ENCODE measurements around the gene KIF5C.

The KIF5C gene

DNA sequence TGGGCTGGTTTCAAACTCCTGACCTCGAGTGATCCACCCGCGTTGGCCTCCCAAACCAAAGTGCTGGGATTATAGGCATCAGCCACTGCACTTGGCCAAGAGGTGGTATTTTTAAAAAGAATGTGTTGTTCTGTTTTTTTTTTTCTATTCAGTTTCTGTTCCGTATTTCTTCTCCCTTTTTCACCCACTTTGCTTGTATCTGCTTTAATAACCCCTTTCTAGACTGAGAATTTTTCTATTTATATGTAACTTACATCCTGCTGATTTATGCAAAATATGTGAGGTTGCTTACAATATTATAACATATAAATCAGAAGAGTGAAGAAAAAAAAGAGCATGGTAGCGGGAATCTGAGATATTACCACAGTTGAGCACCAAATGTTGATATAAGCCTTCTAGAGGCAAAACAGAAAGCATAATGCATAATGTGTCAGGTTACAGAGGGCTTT lies 146.3 kb downstream of the KIF5C start:
- DNase-seq = no peak

DNA sequence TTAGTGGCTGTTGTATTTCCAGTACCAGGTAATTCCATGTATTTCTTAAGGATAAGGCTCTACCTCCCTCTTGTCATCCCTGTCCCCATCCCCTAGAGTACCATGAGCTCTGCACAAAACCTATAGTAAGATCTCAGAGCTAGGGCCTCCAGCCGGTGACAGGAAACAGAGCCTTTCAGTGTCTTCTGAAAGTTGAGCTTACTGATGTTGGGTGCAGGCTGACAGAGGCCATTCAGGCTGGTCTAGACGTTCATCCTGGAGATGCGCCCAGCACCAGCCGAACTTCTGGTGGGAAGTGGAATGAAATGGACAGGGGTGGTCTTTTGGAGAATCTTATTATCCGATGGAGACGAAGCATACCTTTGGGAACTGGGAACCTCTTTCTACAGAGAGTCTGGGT lies 146.7 kb downstream of the KIF5C start:
- DNase-seq = no peak

DNA sequence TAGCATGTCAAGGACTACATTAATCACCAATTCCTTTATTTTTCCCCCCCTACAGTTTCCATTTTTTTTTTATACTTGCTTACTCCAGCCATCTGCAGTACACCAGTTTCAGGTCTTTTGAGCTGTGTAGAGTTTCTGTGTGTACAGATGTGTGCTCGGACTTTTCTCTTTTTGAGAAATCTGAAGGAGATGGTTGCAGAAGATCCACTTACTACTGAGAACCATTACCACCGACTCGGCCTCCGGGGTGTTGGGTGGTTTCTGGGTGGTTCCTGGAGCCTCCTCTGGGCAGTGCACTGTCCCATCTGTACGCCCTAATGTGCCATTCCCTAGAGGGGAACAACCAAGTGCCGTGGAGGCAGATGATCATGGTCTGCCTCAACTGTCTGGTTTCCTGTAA lies 148.1 kb downstream of the KIF5C start:
- DNase-seq = no peak

DNA sequence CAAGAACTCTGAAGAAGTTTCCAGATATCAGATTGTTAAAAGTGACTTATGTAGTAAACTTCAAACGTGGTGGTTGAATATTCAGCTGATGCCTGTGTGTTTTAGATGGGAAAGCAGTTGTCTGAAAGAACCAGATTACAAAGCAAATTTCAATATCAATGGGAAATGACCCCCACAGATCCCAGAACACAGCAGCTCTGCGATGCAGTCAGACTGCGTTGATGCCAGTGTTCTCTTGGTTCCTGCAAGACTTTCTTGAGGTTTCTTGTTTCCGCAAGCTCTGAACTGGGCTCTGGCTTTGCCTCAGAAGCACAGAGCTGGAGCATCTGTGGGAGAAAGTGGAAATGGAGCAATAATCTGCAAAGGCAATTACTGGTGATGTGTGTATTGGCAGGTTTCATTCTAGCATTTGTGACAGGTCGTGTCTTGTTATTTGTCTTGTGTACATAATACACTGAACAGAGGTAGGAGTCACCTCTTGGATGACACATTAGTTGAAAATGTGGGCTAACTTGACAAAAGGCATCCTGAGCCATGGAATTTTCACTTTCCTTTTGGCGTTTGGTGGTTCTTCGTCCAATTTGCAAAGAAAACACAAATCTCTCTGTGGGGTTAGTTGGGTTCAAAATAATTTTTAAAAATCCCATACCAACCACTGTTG lies 152.7 kb downstream of the KIF5C start:
- DNase-seq = no peak

DNA sequence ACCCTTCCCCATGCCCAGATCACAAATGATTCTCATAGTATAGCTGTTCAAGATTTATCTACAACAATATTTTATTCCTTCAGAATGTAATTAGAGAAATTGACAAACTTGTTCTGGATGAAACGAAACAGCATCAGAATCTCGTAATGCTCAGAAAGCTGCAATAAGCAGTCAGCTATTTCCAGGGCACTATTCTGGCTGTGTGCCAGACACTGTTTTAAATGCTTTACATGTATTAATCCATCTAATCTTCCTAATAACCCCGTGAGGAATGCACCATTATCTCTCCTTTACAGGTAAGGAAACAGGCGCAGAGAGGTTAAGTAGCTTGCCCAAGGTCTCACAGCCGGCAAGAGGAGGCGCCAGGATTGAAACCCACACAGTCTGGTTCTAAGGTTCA lies 153.3 kb downstream of the KIF5C start:
- DNase-seq = no peak

DNA sequence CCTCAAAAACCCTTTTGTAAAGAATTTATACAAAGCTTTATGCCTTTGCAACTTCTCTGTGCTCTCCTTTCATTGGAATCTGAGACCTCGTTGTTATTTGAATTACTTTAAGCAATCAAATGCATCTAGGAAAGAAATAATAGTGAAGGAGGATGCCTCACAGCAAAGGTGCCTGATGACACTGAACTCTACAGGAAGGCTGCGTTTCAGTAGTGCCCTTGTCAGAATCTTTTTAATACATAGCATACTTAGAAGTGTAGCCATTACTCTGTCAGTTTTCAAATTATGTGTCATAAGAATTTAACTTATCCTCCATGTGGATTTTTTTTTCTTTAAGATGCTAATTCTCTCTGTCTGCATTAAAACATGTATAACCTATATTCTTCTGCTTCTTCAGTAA lies 153.9 kb downstream of the KIF5C start:
- no peak for DNase-seq

DNA sequence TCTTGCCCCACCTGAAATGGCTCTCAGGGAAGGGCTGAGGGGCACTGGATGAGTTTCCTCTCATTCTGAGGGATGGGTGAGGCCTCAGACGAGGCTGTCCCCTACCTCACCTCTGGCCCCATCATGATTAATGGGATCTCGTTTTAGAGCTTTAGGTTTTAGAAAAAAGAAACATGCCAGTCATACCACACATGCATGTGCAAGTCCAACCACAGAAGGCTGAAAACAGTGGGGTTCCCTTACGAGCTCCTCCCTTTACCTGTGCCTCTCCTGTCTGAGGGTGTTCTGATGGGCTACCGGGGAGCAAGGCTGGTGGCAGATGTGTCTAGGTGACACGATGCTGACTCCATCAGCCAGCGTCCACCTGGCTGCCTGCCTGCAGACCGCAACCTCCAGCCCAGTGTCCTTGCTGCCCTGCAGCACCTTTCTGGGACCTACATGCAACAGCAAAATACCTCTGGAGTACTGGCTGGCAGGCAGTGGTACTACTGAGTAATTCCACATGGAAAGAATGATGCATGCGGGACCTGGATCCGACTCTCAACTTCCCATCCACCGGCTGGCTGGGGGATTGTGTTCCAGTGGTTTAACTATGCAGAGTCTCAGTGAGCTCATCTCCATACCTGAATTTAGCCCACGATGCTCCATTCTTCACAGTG lies 154.4 kb downstream of the KIF5C start:
- DNase-seq = no peak

DNA sequence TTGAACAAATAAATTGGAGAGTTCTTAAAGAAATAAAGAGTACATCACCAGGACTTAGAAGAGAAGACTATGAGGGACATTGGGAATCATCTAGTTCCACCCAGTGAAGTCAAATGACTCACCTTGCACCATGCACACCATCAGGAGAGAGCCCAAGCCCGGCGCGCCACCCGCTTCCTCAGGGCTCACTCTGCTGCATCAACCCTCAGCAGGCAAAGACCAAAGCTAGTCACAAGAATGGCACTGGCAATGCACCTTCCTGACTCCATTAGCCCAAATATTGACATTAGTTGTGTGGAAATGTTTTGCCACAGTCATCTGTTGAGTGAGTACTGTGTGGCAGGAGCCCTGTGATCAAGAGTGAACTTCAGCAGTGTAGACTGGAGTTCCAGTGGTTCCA lies 156.4 kb downstream of the KIF5C start:
- DNase-seq = no peak

DNA sequence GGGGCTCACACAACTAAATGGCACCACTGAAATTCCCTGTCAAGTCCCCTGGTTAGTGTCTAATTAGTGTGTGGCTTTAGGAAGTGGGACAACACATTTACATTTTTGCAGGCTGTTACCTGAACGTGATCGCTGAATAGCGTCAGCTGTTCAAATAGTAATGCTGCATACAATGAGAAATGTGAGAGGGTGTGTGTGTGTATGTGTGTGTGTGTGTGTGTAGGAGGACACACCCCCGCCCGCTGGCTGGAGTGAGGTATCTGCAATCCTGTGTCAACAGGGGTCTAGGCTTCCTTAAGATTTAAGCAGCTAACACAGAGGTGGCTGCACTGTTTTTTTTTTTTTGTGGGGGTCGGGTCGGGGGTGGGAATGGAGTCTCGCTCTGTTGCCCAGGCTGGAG lies 158.7 kb downstream of the KIF5C start:
- DNase-seq = peak; percentile 74 to 92

DNA sequence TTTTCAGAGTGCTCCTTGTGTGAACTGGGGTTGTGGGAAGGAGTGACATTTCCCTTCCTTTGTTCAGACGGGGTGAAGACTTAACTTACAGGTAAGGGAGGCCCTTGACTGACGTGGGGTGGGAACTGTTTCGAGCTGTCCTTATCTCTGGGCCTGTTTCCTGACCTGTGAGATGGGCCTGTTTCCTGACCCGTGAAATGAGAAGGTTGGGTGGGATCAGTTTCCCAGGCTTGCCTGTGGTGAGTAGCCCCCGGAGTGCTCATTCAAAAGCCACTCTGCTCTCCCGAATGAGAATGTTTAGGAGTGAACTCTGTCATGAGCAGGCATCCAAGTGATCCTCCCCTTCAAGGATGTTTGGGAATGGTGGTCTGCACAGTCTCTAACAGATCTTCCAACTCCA lies 159.4 kb downstream of the KIF5C start:
- no peak for DNase-seq

DNA sequence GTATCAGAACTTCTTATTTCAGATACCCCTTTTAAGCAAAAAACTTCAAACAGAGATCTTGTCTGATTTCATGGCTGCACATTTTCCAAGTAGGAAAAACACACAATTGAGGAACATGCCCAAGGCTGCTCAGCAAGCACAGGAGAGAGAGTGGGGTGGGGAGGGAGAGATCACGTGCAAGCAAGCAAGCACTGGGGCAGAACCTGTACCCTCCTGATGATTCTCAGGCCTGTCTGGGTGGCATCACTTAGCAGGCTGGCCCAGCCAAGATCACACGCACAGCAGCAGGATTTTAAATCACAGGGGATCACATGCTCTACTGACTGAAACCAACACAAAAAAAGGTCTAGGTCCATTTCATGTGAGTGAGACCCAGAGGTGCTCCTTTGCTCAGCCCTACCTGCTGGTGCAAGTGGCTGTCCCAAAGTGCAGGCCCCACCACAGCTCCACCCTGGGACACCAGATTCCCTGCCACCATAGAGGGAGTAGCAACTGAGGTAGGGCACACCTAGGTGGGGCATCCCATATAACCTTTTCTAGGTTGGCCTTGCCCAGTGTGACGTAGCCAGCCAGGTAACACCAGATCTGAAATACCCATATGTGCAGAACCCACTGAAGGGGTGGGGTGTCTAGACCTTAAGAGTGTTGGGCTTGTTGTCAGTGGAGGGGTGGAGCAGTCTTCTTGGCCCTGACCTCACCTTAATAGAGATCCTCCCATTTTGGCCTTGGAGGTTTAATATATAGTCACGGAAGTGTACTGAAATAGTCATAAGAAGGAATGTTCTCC lies 161.7 kb downstream of the KIF5C start:
- no peak for DNase-seq

DNA sequence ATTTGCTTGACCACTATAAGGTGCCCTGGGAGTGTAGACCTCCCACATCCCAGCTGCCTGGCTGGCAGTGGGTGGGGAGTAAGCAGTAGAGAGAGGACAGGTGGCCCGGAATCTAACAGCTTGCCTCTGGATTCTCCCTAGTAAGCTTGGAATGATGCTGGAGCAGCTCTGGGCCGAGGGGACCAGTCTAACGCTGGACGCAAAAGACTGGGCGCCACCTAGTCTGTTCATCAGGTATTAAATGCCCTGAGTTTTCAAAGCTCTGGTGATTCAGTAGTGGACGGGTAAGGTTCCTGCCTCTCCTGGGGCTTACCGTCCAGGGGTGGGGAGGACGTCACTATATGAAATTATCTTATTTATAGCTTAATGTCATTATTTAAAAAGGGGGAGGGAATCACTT lies 162.8 kb downstream of the KIF5C start:
- DNase-seq = no peak

DNA sequence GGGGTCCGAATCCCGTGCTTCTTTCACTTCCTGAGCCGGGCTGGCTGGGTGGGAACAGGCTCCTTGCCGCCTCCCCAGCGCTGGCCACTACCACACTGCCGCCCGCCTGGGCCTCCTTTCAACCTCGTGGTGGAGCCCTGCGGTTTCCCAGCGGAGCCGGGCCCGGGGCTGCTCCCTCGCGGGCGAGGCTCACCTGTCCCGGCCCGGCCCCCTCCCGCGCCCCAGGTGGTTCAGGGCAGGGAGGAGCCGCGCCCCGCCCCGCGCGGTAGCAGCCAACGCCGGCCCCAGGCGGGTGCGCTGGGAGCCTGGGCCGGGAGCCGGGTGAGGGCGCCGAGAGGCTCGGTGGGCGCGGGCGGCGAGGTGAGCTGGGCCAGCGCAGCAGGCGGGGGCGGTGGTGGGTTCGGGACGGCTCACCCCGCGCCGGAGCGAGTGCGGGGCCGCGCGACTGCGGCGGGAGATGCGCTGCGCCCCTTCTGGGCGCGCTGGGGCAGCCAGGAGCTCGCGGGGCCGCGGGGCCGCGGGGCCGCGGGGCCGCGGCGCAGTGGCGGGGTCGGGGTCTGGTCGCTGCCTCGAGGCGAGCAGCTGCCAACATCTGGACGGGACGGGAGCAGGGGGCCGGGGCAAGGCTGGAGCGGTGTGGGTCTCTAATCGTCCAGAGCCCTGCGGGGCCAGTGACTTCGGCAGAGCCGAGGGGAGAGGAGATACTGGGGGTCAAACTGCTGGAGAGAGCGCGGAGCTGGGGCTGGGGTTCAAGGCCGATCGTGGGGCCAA lies 163.6 kb downstream of the KIF5C start, which contains the start of gene LYPD6B:
Gene LYPD6B (plus strand): TSS at position 258 of the 771 bp plus-strand sequence. CDS start 92,250 bp downstream, outside the sequence.
- peak; percentile 73 to 76 for DNase-seq

DNA sequence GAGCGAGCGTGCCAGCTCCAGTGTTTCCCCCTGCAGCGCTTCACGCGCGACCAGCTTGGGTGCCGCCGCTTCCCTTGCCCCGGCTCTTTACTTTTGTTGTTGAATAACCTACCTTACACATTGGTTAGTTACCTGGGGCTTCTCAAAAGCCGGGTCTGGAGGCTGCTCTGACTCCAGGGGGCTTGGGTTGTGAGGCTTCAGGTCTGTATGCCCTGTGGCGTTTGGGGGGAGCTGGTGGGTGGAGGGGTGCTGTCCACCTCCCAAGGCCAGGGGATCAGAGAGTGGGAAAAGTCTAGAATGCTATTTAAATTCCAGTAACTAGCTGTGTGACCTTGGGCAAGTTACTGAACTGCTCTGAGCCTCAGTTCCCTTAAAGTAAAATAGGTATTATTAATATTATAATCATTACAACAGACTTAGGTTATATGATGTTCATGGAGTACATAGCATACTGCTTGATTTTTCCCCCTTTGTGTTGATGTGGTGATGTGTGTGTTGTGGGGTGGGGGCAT lies 164.2 kb downstream of the KIF5C start:
- DNase-seq = no peak

DNA sequence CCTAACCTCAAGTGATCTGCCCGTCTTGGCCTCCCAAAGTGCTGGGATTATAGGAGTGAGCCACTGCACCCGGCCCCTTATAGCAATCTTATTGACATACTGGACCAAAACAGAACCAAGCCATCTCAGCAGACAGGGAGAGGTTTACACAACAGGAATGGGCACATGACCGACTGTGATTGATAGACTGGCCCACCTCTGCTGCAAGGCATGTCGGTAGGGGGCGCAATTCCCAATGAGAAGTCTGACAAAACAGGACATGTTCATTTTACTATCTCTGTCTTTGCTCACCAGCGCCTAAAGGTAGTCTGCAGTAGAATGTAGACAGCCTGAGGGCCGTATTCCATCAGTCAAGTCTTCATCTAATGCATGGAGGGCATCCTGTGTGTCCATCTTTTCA lies 165.4 kb downstream of the KIF5C start:
- DNase-seq = peak in 1 of 2 experiments; percentile 15

DNA sequence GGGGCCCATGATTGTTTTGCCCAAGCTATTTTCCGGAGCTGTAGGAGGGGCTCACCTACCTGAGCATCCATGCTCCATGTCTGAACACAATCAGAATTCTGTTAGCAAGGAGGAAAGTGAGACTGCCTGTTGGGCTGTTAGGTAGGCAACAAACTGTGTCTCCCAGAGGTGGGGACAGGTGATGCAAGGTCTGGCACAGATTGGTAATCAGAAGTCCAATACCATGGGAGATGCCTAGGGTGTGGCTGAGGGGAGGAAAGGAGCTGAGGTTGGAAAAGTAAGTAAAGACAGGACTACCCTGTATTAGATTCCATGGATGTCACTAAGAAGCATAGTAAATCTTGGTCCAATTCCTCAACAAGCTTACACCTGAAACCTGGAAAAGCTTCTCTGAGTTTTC lies 166.5 kb downstream of the KIF5C start:
- DNase-seq = no peak

DNA sequence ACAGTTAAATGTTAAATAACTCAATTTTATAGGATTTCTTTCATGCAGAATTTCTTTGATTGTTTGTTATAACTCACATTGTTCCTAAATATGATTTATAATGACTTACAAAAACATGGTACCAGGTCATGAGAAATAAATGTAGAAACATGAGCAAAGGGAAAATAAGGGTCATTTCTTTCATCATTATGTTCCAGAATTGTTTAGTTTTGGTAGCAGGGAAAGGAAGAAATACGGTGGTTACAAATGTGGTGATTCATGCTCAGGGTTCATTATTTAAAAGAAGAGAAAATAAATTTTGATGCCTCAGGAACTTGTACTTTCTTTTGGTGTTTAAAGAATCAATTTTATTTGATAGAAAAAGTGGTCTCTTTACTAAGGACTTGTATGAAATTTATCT lies 167.9 kb downstream of the KIF5C start:
- DNase-seq = no peak

DNA sequence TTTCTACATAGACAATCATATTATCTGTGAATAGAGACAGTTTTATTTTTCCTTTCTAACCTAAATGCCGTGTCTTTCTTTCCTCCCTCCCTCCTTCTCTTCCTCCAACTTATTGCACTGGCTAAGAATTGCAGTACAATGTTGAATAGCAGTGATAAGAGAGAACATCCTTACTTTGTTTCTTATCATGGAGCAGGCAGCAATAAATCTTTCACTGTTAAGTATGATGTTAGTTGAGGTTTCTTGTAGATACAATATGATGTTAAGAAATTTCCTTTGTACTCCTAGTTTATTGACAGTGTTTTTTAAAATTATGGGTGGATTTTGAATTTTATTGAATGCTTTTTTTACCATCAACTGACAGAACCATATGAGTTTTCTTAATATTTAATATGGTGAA lies 169.5 kb downstream of the KIF5C start:
- no peak for DNase-seq

DNA sequence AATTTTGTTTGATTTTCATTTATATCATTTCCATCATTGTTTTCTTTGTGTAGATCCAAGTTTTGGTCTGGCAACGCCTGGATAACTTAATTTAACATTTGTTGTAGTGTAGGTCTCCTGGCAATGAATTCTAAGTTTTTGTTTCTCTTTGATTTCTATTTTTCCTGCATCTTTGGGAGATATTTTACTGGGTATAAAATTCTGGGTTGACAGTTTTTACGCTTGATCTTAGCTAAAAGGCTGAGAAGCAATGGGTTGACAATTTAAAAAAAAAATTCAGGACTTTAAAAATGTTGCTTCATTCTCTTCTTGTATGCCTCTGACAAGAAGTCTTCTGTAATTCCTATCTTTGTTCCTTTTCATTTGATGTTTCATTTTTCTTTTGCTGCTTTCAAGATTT lies 172.1 kb downstream of the KIF5C start:
- no peak for DNase-seq

DNA sequence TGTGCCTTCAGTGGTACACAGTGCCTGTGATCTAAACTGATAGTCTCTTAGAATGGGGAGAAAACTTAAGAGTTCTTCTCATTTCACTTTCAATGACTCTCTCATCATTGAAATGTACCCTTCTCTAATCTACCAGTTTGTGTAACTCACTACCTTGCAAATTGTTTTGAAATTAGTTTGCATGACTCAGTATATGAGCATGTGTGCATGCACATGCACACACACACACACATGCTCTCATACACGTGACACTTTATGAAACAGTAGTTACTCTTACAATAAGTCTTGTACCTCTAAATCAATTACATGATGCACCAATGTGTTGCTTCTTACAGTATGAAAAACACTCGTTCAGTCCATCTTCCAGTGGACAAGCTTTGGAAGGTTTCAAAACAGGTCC lies 174.1 kb downstream of the KIF5C start:
- DNase-seq = no peak

DNA sequence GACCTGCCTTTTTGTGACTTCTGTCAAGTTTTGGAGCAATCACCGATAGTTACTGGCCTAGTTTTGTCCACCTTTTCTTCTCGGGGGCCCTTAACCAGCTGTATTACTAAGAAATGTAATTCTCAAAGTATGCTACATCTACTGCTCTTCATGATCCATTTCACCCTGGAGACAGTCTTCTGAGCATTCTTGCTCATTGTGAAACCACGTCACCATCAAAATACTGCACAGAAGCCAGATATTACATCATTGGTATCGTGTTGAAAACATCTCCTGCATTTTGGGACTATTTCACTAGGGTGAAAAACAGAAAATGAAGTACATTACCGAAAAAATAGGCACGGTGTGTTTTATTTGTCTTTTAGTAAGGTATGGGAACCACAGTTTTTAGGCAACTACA lies 175.2 kb downstream of the KIF5C start:
- no peak for DNase-seq

DNA sequence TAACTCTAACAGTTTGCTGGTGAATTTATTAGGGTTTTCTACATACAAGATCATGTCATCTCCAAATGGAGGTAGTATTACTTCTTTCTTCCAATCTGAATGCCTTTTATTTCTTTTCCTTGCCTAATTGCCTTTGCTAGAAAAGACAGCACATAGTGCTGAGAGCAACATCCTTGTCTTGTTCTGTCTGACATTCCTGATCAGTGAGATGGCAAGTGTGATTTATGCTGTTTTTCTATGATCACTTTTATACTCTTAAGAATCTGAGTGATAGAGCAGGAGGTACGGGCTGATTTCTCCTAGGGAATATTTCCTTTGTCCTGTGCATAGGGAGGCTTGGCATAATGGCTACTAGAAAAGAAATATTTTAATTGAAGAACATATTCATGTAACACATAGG lies 180.7 kb downstream of the KIF5C start:
- no peak for DNase-seq
